Measurements from ENCODE around the gene CYBA.

The CYBA gene

DNA sequence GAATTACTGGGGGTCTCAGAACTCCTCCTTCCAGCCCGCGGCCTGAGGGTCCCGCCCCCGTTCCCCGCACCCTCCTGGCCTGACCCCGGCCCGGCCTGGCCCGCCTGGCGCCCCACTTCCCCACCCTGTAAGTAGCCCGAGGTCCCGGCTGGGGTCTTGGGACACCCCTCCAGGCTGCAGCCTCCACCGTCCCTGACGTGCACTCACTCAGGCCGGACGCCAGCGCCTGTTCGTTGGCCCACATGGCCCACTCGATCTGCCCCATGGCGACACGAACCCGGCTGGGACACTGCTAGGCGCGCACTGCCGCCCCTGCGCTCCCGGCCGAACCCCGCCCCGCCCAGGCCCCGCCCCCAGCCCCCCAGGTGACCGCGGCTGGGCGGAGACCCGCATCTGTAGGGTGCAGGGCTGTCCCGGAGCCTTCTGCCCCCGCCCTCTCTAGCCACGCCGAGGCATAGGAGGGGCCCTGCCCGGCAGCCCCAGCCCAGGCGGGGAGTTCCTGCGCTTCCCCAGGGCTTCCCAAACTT is at the start of gene CYBA:
TSS of gene CYBA (minus strand) at position 305 of the 527 bp plus-strand sequence. CDS start at position 265, 40 bp downstream.
- TF ChIP-seq, protein P1, sequence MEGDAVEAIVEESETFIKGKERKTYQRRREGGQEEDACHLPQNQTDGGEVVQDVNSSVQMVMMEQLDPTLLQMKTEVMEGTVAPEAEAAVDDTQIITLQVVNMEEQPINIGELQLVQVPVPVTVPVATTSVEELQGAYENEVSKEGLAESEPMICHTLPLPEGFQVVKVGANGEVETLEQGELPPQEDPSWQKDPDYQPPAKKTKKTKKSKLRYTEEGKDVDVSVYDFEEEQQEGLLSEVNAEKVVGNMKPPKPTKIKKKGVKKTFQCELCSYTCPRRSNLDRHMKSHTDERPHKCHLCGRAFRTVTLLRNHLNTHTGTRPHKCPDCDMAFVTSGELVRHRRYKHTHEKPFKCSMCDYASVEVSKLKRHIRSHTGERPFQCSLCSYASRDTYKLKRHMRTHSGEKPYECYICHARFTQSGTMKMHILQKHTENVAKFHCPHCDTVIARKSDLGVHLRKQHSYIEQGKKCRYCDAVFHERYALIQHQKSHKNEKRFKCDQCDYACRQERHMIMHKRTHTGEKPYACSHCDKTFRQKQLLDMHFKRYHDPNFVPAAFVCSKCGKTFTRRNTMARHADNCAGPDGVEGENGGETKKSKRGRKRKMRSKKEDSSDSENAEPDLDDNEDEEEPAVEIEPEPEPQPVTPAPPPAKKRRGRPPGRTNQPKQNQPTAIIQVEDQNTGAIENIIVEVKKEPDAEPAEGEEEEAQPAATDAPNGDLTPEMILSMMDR (IDR thresholded peaks at IDR 0.05): no peak

DNA sequence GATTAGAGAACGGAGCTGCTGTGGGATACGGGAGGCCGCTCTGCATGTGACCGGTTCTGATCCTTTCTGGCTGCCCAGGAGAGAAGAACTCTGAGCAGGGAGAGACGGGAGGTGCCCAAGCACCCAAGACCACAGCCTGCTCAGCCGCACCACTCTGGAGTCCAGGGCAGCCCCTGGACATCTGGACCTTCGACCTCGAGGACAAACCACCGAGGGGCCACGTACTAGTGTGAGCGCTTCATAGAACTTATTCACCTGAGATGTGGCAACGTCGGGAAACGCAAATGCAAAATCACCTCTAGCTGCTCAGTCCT is 49.4 kb upstream of the CYBA start:
- TF ChIP-seq, protein P1 (IDR thresholded peaks at IDR 0.05): no peak

DNA sequence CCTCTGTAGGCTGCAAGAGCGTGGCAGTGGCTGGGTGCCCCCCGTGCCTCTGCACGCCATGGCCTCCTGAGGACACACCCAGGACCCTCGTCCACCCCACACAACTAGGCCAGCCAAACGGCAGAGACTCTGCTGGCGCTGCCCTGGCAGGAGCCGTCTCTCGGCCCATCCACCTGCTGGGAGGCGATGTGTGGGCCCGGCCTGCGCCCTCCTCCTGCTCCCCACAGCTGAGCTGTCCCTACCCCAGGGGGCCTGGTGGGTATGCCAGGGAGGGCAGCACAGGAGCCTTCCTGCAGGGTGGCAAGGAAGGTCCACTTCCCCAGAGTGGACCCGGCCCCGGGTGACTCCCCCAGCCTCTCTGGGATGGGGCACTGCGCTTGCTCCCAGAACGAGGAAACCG is 48.3 kb upstream of the CYBA start:
- TF ChIP-seq, protein P1 (IDR thresholded peaks at IDR 0.05): no peak

DNA sequence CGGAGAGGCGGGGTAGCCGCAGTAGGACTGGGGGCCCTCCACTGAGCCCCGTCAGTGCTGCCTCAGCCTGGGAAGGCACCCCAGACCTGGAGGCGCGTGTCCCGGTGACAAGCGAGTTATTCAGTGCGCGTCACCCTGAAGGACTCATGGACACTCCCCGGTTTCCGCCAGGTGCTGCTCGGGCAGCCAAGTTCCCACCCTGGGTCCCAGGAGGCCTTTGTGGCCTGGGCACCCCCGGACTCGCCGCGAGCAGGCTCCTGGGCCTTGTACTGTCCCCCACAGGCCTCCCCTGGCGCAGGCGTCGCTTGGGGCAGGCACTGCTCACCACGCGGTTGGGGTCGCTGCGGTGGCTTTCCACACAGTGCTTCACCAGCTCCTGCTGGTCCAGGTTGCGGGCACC is 47.8 kb upstream of the CYBA start:
- TF ChIP-seq, protein P1 (IDR thresholded peaks at IDR 0.05): no peak

DNA sequence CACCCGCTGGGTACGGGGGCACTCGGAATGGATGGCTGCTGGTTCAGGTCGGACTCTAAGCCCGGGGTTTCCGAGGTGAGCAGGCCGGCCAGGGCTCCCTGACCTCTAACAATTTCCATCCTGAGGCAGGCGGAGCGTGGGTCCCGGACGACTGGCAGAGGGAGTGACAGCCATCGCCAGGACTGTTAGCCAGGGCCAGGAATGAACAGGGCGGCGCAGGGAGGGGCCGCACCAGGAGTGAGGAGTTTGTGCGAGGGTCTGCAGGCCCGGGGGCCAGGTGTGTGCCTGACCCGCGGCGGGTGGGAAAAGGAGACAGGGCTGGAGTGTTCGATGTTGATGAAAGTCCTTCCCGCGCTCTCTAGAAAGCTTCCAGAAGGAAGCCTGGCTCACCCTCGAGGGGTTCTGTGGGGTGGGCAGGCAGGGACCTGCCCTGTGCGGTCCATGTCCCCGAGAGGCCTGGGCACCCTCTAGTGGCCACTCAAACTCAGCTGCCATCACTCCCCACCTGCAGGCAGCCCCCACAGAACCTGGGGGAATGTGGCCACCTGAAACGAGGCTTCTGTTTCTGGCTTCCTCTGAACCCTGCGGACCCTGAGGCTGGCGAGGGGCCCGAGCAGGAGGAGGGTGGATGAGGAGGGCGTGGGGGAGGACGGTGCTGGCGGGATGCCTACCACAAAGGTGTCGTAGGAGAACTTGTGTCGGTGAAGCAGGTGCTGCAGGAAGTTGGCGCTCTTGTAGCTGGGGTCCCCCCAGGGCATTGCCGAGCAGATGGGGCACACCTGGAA is 47.2 kb upstream of the CYBA start:
- TF ChIP-seq, protein P1 (IDR thresholded peaks at IDR 0.05): peak; percentile 44

DNA sequence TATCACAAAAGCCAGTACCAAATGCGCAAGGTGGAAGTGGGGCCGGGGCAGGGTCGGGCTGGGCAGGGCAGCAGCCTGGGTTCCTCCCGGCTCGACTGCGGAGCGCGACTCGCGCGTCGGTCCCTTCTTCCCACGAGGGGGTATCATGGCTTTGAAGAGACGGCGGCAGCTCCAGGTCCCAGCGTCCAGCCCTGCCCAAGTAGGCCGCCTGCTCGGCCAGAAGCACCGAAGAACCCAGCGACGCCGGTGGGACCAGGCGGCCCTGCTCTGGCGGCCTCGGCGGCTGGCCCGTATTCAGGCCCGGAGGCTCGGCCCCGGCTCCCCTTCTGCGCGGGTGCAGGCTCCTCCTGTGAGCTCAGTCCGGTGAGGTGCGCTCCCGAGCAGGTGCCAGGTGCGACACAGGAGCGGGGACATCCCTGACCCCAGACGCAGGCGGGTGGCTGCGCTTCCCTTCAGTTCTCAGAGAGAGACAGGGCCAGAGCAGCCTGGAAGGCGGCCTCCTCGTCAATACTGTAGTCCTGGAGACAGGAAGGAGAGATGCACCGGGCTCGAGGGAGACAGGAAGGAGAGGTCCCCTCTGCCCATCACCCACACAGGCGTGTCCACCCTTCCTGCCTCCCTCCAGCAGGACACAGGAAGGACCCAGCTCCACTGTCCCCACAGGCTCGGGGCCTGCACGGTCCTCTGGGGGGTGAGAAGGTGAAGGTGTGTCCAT is 46.4 kb upstream of the CYBA start:
- TF ChIP-seq, protein P1 (IDR thresholded peaks at IDR 0.05): no peak

DNA sequence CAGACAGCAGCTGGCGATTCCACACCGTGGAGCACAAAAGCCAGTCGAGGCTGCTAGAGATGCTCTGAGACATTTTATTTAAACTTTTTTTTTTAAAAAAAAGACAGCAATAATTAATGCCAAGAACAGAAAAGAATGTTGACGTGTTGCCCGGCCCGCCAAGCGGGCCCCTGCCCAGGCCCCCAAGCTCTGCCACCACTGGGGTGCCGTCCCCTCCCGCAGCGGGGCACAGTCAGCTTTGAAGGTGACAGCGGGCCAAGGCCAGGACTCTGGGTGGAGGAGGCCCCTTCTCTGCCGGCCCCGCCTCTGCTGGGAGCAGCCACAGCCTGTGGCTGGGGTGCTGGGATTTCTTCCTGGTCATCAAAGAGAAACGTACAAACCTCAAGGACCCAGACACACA is 45.6 kb upstream of the CYBA start:
- TF ChIP-seq, protein P1 (IDR thresholded peaks at IDR 0.05): no peak
